ENCODE measurements around the gene RAPGEF2. TPM values are rescaled to one million over a fixed set of nuclear protein-coding genes. Genes with fewer than 3 reads are reported as not detected.

Gene RAPGEF2
- polyA plus RNA-seq, 1 experiment: 19.6 TPM

DNA sequence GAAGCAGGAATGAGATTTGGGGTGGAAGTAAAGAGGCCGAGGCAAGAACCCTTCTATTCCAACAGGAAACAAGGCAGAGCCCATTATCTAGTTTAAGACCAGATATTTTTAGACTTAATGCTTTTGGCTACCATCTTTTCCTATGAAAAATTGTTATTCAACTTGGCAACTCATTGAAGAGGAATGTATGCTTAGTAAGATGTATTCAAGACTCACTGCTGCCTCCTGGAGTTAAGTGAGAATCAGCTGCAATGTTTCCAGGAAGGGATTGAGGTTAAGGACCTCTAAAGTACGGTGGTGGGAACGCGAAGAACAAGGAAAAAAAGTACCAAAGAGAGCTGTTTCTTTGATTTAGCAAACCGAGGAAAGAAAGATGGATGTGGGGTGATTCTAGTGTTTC is 89.1 kb downstream of the RAPGEF2 start:
- DNase-seq (ENCODE audit: low read depth): no peak
- TF ChIP-seq, protein P1, sequence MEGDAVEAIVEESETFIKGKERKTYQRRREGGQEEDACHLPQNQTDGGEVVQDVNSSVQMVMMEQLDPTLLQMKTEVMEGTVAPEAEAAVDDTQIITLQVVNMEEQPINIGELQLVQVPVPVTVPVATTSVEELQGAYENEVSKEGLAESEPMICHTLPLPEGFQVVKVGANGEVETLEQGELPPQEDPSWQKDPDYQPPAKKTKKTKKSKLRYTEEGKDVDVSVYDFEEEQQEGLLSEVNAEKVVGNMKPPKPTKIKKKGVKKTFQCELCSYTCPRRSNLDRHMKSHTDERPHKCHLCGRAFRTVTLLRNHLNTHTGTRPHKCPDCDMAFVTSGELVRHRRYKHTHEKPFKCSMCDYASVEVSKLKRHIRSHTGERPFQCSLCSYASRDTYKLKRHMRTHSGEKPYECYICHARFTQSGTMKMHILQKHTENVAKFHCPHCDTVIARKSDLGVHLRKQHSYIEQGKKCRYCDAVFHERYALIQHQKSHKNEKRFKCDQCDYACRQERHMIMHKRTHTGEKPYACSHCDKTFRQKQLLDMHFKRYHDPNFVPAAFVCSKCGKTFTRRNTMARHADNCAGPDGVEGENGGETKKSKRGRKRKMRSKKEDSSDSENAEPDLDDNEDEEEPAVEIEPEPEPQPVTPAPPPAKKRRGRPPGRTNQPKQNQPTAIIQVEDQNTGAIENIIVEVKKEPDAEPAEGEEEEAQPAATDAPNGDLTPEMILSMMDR (IDR thresholded peaks at IDR 0.05; ENCODE audit: insufficient read depth, low read depth, low read length): peak; percentile 48
- Histone ChIP-seq H3K36me3 (ENCODE audit: control insufficient read depth, insufficient read depth, low read length) (no peaks in the 10 kb centered on the region), H3K27me3 (ENCODE audit: control insufficient read depth, insufficient read depth, low read length) (no peaks in the 10 kb centered on the region), H3K4me3 (ENCODE audit: low read depth, low read length) (no peak overlapping the region)
- ChIA-PET CTCF (interaction anchor here (0.8 to 1.6 kb wide), 6 partner anchors 10 to 338 kb away, joined by 3 to 4 read pairs (median 3); no protein-coding TSS in a partner anchor), POLR2A (no interaction called here)

DNA sequence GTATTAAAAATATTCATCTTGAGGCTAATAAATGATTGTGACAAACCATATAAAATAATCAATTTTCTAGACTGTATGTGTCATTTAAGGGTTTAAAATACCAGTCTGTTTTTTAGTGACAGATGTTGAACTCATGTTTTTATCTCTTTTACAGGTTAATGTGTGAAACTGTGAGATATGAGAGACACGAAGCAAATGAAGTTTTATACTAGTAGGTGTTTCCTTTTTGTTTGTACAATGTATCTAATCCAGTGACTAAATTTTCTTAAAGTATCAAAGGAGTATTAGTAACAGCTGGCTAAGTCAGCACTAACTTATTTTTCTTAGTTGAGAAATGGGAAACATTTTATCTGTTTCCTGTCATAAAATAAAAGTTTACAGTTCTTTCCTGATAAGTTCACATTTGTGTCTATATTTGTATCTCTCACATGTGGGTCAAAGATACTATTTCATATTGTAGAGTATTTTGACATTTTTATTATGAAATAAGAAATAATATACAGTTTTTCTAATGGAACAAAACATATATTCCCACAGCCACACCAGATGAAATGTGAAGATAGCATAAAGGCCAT is 90.3 kb downstream of the RAPGEF2 start:
- TF ChIP-seq, protein P1 (IDR thresholded peaks at IDR 0.05; ENCODE audit: insufficient read depth, low read depth, low read length): no peak
- DNase-seq (ENCODE audit: low read depth): no peak
- Histone ChIP-seq H3K4me3 (ENCODE audit: low read depth, low read length) (no peak overlapping the region), H3K36me3 (ENCODE audit: control insufficient read depth, insufficient read depth, low read length) (no peaks in the 10 kb centered on the region), H3K27me3 (ENCODE audit: control insufficient read depth, insufficient read depth, low read length) (no peaks in the 10 kb centered on the region)
- ChIA-PET POLR2A (no interaction called here), CTCF (interaction anchor here (1.1 to 1.8 kb wide), 3 partner anchors 10 to 14 kb away, joined by 3 to 7 read pairs (median 4); no protein-coding TSS in a partner anchor)

GRCh38 chr4:159195361-159195769 is 92.5 kb downstream of the RAPGEF2 start:
- TF ChIP-seq, protein P1 (IDR thresholded peaks at IDR 0.05; ENCODE audit: insufficient read depth, low read depth, low read length): no peak
- Histone ChIP-seq H3K27me3 (ENCODE audit: control insufficient read depth, insufficient read depth, low read length) (no peaks in the 10 kb centered on the region), H3K4me3 (ENCODE audit: low read depth, low read length) (no peak overlapping the region), H3K36me3 (ENCODE audit: control insufficient read depth, insufficient read depth, low read length) (no peaks in the 10 kb centered on the region)
- no peak for DNase-seq (ENCODE audit: low read depth)
- ChIA-PET CTCF (interaction anchor here (1.1 to 1.7 kb wide), 3 partner anchors 14 to 367 kb away, joined by 3 to 6 read pairs (median 5); no protein-coding TSS in a partner anchor), POLR2A (no interaction called here)

GRCh38 chr4:159197260-159197884 is 94.5 kb downstream of the RAPGEF2 start:
- TF ChIP-seq, protein P1 (IDR thresholded peaks at IDR 0.05; ENCODE audit: insufficient read depth, low read depth, low read length): no peak
- H3K27me3 ChIP-seq (ENCODE audit: control insufficient read depth, insufficient read depth, low read length): no peaks in the 10 kb centered on the region
- no peak for DNase-seq (ENCODE audit: low read depth)
- no peak overlapping the region for H3K4me3 ChIP-seq (ENCODE audit: low read depth, low read length)
- CTCF ChIA-PET: interaction anchor here (1.5 kb wide), 1 partner anchor 340 kb away, joined by 4 read pairs; no protein-coding TSS in a partner anchor
- POLR2A ChIA-PET: no interaction called here
- no peaks in the 10 kb centered on the region for H3K36me3 ChIP-seq (ENCODE audit: control insufficient read depth, insufficient read depth, low read length)

- Histone ChIP-seq H3K4me3 (ENCODE audit: low read depth, low read length) (no peak overlapping the region), H3K27me3 (ENCODE audit: control insufficient read depth, insufficient read depth, low read length) (no peaks in the 10 kb centered on the region), H3K36me3 (ENCODE audit: control insufficient read depth, insufficient read depth, low read length) (no peaks in the 10 kb centered on the region)
- no peak for DNase-seq (ENCODE audit: low read depth)
- ChIA-PET POLR2A (no interaction called here), CTCF (no interaction called here)
- TF ChIP-seq, protein P1 (IDR thresholded peaks at IDR 0.05; ENCODE audit: insufficient read depth, low read depth, low read length): no peak
Observed at GRCh38 chr4:159197885-159198269, 95.0 kb downstream of the RAPGEF2 start.
